SK-N-MC (cell line): ENCODE data around the gene SCTR.

Experiments
- EZH2 ChIP-seq: fragments of 200-600 bp; sonication (generic); IDR thresholded peaks from one replicate; pipeline ENCODE4 v1.6.1; 2017; ENCODE audit warnings: antibody characterized with exemption
- POLR2AphosphoS5 ChIP-seq: IDR thresholded peaks from 2 replicates; pipeline ENCODE4 v1.6.1; 2012; ENCODE audit warnings: mild to moderate bottlenecking, low read depth, low read length, borderline replicate concordance

GRCh38 chr2:119409506-119409905 lies 114.8 kb downstream of the SCTR start:
- TF ChIP-seq EZH2 (no peak), POLR2AphosphoS5 (no peak)
